GM18907 (cell line): Measurements from ENCODE around the gene RBKS.

Experiments used
- ATAC-seq: cut with Tn5 transposase; IDR thresholded peaks from one replicate; pipeline ENCODE4 v1.9.1; 2021; ENCODE audit warnings: mild to moderate bottlenecking, moderate library complexity; ENCODE audit not compliant: unreplicated experiment

The RBKS gene

DNA sequence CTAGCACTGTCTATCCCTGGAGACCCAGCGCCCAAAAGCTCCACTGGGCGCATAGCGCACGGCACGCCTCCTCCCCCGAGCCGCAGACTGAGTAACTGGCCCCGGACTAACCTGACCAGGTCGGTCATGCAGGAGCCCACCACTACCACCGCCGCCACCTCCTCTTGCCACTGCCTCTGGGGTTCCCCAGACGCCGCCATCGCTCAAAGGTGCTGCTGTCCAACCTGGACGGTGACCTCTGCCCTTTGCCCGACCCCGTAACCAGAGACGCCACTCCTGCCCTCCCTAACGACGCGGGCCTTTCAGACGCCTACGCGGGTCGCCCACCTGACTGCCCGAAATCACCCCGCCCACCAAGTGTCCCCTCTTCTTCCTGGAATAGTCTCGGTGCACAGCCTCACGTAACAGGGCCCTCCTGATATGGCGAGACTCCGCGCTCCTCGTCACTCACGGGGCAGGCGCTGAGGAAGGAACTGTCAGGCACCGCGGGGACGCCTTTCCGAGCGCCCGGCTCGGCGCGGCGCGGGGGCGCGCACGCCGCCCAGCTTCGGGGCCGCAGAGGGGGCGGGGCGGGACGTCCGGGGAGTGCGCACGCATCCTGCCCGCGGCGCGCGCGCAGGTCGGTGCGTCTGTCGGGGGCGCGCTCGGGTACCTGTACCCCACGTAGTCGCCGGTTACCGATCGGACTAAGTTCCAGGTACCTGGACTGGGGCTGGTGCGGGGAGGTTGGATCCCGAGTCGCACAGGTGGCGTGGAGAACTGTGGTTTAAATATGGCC lies at the start of gene RBKS, which contains the start of gene BABAM2:
Gene RBKS (minus strand): TSS at position 242 of the 778 bp plus-strand sequence. CDS start 42 bp downstream, at position 200.
Gene BABAM2 (plus strand): TSS at position 584 of the 778 bp plus-strand sequence. CDS start 3,828 bp downstream, outside the sequence.
- peak; percentile 78 for ATAC-seq

DNA sequence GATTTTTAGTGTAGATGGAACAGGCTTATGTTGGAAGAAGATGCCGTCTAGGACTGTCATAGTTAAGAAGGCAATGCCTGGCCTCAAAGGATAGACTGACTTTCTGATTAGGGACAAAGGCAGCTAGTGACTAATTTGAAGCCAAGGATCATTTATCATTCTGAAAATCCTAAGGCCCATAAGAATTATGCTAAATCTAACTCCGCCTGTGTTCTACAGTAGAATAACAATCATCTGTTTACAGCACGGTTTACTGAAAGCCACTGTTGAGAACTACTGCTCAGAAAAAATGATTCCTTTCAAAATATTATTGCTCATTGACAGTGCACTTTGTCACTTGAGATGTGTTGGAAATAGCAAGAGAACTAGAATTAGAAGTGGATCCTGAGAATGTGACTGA lies 44.8 kb upstream of the RBKS start:
- no peak for ATAC-seq

DNA sequence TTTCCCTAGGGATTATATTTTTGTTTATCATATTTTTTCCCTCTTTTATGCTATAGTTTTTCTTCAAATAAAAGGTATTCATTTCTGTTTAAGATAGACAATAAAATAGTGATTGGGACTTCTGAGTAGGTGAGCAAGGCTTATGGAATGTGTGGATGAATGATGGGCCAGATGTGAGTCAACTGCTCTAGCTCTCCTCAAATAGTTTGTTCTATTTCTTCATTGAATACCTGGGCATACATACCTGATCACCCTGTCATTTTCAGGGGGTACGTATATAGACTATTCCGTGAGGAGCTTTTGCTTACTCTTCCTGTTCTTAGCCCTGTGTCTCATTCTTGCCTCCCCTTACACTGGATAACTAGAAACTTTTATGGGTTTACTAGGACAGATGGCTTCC lies 42.2 kb upstream of the RBKS start:
- no peak for ATAC-seq

DNA sequence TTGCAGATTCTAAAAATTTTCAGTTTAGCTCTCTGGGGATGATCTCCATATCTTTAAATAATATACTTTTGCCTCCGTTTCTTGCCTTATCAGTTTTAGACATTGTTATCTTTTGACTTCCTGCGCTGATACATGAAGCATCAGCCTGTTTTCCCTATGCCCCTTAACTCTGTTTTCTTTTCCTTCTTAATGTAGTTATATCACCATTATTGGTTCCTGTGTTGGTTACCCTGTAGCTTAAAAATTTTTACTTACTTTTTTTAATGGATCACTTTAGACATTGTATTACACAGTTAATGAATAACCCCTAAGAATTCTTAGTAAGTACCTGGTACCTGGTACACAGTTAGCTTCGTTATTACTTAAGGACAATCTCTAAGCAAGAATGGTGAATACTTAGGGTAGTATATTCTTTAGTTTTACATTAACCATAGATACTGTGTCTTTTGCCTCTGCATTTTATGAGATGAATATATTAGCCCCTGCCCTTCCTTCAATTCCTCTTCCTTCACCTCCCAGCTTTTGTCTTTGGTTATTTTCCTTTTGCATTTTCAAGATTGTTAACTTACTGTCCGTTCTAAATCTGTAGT lies 41.3 kb upstream of the RBKS start:
- no peak for ATAC-seq

DNA sequence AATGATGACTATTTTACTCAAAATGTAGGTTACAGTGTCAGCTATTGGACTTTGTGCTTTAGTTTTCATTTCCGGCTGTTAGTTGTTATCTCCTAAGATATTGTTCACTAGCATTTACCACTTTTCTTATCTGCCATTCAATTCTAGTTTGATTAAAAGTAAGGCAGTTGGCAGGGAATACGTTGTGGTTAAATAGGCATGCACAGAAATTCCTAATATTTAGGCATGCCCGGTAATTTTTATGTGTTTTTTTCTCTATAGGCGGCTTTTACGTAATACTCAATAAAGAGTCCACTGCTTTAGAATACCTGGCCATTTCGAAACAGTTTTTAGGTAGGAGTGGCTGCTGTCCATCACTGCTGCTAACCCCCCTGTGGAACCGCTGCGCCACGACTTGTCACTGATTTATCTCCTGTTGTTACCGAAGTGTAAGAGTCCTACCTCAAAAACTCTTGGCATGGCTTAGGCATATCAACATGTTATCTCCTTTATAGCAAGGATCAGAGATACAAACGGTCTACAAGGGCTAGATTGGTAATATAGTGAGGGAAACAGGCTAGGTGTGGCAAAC lies 39.8 kb upstream of the RBKS start:
- ATAC-seq = no peak

DNA sequence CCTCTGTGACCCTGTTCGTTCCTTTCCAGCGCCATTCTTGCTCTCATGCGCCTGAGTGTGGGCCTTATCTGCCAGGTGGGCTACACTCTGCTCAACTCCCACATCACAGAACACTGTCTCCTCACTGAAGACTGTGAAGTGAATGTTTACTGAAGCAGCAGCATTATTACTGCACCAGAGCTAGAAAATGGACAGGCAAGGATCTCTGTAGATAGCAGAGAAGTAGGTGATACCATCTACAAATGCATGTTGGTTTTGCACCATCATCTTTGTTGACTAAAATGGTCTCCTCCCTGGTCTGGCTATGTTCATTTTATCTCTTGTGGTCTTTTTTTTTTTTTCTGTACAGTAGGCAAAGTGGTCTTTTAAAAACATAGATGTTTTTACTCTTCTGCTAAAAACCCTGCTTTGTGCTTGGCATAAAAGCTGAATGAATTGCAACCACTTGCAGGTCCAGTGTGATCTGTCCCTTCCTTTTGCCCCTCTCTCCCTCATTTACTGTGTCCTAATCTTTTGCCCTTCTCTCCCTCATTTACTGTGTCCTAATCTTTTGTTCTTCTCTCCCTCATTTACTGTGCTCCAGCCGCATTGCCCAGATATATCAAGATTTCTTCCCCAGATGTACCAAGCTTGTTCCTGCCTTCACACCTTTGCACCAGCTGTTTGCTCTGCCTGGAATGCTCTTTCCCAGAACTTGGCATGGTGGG lies 35.7 kb upstream of the RBKS start:
- no peak for ATAC-seq

DNA sequence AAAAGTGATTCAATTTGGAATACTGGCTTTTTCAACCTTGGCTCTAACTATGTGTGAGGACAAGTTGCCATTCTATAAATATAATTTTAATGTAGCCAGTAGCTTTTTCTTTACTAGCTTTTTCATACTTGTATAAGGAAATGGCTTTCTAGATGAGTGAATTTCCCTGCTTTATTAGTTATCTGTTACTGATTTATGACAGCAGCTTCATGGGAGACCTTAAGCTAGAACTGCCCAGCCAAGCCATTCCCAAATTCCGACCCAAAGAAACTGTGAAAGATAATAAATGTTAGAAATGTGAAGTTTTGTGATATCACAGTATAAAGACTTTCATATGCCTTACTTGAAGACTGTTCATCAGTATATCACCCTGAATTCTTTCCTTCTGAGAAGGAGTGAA lies 32.7 kb upstream of the RBKS start:
- no peak for ATAC-seq

DNA sequence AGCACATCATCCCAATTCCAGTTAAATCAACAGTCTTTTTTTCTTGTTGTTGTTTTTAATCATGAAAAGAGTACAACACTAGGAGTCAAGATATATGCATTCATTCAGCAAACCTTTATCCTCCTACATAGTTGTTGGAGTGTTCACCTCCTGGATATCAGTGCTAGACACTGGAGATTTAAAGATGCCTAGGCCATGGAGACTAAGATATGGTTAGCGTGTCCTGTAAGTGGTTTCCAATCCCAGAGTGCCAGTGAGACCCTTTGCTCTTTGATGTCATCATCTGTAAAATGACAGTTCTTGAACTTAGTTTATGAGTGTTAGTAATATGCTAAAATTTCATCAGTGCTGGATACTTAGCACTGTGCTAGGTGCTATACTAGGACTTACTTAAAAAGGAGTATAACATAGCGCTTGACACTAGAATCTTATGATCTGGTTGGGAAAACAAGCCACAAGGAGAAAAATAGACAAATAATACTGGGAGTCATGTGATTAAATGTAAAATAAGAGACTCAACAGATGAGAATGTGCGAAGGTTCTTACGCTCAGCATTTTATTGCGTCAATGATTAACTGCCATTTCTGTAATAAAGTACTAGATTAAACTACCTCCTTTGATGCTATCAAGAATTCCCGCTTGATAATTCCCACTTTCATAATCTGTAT lies 31.8 kb upstream of the RBKS start:
- ATAC-seq = no peak

DNA sequence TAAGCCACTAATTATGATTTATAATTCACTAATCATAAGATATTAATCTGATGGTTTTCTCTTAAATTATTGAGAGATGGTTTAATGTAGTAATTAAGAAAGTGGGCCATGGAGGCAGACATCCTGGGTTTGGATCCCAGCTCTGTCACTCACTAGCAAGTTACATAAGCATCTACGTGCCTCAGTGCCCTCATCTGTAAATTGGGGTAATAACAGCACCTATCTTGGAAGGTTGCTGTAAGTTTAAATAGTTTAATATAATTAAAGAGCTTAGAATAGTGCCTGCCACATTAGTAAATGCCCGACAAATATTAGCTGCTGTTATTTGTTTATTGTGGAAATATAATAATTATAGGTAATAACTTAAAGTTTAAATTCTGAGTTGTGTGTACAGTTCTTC lies 31.2 kb upstream of the RBKS start:
- no peak for ATAC-seq

DNA sequence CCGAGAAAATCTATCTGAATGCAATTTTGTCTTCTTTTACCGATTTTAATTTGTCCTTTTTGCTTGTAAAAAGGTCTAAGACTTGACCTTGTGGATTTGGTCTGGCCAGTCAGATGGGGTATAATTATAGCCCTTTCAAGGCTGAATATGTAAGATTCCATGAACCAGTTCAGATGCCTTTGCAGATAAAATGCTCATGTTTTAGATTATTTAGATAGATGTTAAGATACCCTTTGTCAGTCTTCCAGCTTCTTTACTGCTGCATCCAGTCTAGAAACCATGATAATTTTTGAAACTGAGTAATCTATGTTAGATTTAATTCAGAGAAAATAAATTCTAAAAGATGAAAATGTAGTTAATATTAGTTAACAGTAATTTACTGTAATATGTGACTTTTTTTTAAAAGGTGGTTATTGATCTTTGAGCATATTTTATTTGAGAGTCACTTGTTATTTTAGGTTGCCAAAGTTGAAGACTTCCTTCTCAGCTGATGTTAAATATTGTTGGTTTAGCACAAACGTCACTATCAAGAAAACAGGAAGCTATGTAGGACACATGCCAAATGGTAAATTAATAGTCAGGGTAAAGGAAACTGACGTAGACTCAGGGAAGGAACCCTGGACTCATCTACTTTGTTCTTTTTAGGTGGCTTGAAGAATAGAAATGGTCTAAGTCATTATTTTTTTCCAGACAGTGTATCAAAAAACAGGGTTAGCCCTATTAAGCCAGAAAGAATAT lies 30.1 kb upstream of the RBKS start:
- ATAC-seq = no peak

DNA sequence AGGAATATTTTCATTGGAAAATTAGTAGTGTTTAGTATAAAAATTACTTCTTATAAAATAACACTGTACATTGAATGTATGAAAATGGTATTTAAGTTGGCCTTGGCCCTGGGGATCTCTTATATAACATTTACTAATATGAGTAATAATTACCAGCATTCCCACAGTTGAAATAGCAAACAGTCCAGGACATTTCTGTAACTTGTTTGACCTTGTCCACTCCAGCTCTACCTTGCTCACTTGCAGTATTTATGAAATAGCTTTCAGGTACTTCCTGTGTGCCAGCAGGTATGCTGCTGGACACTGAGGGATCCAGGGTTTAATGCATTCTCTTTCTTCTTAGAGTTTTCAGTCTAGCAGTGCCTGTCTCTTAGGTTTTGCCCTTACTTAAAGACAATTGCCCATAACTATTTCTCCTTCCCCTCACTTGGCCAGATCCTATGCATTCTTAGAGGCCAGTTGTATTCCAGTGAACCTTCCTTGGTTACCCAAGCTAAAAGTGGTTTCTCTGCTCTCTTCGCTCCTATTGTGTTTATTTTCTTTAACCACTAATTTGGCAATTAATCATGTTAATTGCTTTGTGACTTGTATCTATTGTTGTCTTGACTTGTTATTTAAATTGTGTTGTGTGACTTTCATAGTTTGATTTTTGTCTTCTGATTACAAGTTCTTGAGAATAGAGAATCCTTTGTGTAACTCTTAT lies 26.3 kb upstream of the RBKS start:
- ATAC-seq = no peak

DNA sequence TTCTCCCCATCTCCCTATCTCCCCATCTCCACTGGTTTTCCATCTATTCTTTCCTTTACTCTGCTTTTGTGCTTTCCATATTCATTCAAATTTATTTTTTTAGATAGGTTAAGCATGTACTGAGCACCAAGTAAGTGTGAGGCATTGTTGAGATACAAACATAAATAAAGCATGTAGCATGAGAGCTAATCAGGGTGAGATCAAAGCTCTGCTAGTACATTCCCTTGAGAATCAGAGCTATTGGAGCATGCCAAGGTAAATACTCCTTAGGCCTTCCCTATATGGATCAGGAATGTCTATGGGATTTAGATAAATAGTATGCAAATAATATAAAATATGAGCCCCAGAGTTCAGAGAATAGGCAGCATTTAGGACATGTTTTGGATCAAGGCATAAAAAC lies 25.7 kb upstream of the RBKS start:
- ATAC-seq = no peak

DNA sequence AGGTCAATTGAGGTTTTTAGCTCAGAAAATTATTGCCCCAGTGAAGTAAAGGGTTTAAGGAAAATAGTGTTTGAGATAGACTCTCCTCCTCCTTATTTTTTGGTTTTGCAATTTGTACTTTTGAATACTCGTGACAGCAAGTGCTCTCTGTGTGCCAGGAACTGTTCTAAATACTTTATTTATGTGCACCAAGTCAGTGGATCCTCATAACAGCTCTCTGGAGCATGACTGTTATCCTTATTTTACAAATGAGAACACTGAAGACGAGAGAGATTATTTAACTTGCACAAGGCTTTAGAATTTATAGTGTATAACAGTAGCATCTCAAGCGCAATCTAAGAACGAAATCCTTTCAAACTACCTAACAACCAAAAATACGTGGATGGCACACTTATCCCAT lies 25.0 kb upstream of the RBKS start:
- no peak for ATAC-seq

DNA sequence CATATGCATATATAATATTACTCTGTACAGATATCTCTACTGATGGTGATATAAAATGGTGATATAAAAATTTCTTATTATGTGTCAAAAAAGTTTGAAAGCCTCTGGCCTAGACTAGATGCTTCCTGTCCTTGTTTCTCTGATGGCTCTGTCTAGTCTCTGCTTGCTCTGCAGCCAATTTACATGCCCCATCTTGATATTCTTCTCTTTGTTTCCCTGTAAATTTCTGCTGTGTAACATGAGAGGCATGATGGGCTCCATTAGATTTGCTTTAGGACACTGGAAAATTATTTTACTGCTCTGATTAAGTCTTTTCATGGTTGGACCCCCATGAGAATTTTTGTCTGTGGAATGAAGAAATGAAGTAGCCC lies 24.6 kb upstream of the RBKS start:
- ATAC-seq = no peak

DNA sequence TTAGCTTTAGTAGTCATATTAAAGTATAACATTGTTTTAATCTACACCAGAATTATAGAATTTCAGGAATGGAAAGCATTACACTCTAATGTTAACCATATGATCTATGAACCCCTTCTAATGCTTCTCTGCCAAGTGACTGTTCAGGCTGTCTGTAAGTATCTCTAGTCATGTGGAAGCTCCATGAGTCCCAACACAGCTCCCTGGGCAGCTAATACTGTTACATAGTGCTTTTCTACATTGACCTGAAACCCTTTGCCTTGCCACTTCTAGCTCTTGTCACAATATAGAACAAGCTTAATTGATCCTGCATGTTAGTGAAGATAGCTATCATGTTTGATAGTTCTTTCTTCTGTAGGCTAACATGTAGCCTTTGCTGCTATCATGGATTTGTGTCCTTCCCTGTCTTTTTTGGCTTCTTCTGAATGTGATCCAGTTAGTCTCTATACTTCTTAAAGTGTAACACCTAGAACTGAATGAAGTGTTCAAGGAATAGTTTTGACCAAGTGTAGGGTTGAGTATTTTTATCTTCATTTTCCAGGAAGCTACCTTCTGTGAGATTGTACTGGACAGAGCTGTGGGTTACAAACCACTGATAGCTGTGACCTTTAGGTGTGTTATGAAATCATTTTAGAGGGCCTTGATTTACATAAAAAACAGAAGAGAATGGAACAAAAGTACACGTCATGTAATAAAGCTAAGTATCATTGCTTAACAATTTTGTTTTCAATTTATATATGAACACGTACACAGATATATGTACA lies 24.0 kb upstream of the RBKS start:
- no peak for ATAC-seq

DNA sequence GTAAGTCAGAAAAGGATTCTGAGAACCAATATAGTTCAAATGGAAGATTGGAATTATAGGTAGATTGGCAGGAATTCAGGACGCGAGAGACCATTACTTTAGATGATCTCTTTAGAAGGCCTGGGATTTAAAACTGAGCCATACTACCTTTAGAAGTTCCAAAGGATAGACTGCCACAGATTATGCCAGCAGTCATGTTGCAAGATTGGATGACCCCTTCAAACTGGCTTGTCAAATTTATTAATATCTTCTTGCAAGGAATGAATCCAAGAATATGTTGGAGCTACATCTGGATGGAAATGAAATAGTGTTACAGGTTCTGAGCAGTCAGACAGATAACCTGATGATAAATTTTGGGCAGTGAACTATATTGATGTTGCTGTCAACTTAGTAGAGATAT lies 22.3 kb upstream of the RBKS start:
- ATAC-seq = no peak

DNA sequence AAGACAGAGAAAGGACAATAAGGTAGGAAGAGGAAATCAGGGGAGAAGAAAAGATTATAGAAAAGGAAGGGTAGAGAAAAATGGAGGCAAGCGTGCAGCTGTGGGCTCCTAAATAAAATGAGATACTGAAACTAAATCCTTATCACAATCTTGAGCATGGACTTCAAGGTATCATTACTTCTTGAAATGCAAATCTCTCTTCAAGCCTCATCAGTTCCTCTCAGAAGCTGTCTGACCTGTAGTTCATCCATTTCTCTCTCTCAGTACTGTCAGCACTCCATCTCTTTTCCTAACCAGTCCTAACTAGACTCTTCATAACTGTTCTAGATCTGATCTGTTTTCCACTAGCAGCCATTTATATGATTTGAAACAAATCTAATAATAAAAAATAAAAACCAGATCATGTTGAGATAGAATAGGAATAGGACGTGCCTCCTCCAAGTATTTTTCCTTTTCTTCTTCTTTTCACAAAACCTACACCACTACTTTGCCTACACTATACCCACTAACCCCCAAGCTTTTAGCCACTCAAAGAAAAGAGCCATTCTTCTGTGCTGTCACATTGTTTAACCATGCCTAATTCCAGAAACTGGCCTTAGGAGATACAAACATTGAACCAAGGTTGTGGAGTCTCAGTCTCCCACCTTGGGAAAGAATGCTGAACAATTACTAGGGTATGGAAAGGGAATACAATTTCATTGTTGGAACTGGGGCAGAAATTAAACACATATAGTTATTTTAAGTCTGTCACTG lies 21.4 kb upstream of the RBKS start:
- ATAC-seq = no peak

DNA sequence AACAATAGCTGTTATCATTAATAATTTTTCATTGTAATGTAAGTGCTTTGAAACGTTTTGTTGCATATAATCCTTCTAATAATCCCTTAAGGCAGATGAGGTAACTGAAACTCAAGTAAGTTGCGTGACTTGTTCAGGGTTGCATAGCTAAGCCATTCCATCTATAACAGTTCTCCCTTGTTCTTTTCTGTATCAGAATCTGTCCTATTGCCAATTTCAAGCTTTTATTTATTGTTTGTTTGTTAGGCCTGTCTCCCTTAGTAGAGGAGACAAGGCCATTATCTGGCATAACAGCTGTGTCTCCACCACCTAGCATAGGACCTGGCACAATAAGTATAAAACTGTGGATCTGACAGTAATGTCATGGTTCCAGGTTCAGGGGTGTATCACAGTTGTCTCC lies 19.7 kb upstream of the RBKS start:
- ATAC-seq = no peak
